ENCODE measurements around the gene ZNF487. TPM values are rescaled to one million over a fixed set of nuclear protein-coding genes. Genes with fewer than 3 reads are reported as not detected.

Gene ZNF487
- total RNA-seq, 4 donors from 2014 or later = 3.7 to 9.2 (median 6.8) TPM

DNA sequence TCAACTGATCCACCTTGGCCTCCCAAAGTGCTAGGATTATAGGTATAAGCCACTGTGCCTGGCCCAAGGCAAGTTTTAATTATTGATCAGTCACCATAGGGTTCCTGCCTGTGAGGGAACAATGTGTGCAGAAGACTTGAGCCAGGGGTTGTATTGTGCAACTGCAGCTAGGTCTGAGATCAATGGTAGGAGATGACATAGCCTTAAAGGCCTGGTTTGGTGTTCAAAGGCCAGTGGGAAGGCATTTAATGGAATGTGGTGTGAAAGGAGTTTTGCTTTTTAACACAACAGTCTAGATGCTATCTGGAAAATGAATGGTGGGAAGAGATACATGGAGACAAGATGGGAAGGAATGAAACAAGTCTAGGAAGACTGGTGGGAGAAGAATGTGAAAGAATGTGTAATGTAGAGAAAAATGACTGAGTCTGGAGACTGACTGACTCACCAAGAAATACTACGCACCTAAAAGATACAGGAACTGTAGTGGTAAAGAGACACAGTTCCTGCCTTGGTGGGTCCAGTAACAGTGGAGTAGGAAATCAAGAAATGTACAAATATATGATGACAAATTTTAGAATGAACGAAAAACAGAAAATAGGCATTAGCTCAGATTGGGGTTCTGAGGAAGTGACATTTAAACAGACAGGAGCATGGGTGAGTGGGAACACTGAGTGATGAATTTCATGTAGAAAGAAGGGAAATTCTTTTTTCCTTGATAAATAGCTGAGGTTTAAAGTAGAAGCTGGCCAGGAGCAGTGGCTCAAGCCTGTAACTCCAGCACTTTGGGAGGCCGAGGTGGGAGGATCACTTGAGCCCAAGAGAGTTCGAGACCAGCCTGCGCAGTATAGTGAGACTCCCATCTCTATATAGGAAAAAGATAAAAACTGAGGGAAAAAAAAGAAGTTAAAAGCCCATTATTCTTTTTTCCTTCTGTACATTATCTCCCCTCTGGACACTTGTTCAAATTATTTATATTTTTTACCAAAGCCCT, 37.3 kb upstream of the ZNF487 start:
- TF ChIP-seq, protein P1, sequence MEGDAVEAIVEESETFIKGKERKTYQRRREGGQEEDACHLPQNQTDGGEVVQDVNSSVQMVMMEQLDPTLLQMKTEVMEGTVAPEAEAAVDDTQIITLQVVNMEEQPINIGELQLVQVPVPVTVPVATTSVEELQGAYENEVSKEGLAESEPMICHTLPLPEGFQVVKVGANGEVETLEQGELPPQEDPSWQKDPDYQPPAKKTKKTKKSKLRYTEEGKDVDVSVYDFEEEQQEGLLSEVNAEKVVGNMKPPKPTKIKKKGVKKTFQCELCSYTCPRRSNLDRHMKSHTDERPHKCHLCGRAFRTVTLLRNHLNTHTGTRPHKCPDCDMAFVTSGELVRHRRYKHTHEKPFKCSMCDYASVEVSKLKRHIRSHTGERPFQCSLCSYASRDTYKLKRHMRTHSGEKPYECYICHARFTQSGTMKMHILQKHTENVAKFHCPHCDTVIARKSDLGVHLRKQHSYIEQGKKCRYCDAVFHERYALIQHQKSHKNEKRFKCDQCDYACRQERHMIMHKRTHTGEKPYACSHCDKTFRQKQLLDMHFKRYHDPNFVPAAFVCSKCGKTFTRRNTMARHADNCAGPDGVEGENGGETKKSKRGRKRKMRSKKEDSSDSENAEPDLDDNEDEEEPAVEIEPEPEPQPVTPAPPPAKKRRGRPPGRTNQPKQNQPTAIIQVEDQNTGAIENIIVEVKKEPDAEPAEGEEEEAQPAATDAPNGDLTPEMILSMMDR (IDR thresholded peaks at IDR 0.05) = no peak
- DNase-seq (ENCODE audit: low spot score) (no peak), ATAC-seq (ENCODE audit: low FRiP score) (no peak)

DNA sequence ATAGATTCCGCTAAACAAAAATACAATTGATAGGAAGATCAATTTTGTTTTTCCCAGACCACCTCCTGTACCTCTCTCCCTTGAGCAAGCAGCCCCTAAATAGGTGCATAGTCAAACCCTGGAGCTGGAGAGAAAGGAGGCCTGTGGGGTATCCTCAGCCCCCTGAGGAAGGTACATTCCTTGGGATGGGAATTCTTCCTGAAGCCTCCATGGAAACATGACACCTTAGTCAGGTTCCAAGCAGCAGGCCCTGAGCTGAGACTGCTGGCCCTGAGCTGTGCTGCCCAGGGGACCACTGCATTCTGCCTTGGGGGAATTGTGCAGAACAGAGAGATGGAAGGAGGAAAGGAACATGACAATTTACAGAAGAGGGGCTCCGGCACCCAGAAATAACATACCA, 35.3 kb upstream of the ZNF487 start:
- TF ChIP-seq, protein P1 (IDR thresholded peaks at IDR 0.05) = no peak
- DNase-seq (ENCODE audit: low spot score) = no peak
- ATAC-seq (ENCODE audit: low FRiP score) = no peak

DNA sequence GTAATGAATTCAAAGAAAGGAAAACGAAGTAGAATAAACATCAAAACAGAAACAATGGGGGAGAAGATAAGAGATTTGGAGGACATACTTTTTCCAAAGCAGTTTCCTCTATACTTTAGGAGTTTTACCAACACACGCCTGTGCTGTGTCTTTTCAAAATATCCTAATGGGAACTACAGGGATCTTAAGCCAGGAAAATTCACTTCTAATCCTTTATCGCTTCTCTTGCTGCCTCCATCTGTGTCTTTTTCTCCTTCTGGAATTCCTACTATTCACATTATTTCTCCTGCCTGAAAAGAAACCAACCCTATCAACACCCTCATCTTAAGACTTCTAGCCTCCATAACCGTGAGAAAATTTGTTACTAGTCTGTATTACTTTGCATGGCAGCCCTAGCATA, 34.7 kb upstream of the ZNF487 start:
- no peak for DNase-seq (ENCODE audit: low spot score)
- no peak for ATAC-seq (ENCODE audit: low FRiP score)
- TF ChIP-seq, protein P1 (IDR thresholded peaks at IDR 0.05) = no peak

GRCh38 chr10:43402880-43403452, 33.9 kb upstream of the ZNF487 start:
- no peak for ATAC-seq (ENCODE audit: low FRiP score)
- TF ChIP-seq, protein P1 (IDR thresholded peaks at IDR 0.05) = no peak
- no peak for DNase-seq (ENCODE audit: low spot score)

GRCh38 chr10:43403911-43404703, 32.8 kb upstream of the ZNF487 start:
- no peak for DNase-seq (ENCODE audit: low spot score)
- TF ChIP-seq, protein P1 (IDR thresholded peaks at IDR 0.05) = no peak
- ATAC-seq (ENCODE audit: low FRiP score) = no peak

DNA sequence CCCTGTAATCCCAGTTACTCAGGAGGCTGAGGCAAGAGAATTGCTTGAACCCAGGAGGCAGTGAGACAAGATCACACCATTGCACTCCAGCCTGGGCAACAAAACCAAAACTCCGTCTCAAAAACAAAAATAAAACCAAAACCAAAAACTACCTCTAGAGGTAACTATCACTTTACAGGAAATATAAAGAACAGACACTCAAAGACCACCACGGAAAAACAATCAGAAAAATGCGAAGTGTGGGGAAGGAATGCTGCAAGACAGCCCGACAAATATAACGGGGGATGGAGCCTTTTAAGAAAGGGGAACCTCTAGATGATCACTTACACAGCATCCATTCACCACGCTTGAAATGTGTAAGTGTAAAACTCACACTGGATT, 32.2 kb upstream of the ZNF487 start:
- ATAC-seq (ENCODE audit: low FRiP score) (no peak), DNase-seq (ENCODE audit: low spot score) (no peak)

More for the DNA sequence above, 32.2 kb upstream of the ZNF487 start:
- TF ChIP-seq, protein P1 (IDR thresholded peaks at IDR 0.05) = no peak

Measured in omental fat pad (tissue), 4 donors.